Panc1 (cell line): ENCODE measurements around the gene RNF25.

ENCODE experiments used
- POLR2AphosphoS5 ChIP-seq: IDR thresholded peaks from 2 replicates; pipeline ENCODE4 v1.6.1; 2012; ENCODE audit warnings: mild to moderate bottlenecking, low read depth, low read length, moderate library complexity
- SIN3A ChIP-seq: IDR thresholded peaks from 2 replicates; pipeline ENCODE4 v1.6.1; 2012; ENCODE audit warnings: low read depth, mild to moderate bottlenecking, low read length, moderate library complexity, borderline replicate concordance; ENCODE audit not compliant: insufficient read depth
- TCF7L2 ChIP-seq: IDR thresholded peaks from 2 replicates; pipeline ENCODE4 v1.6.1; 2011; ENCODE audit warnings: mild to moderate bottlenecking, low read depth, low read length, inconsistent platforms
- TF ChIP-seq, protein P1 (sequence below): fragments of 450-650 bp; IDR thresholded peaks from 2 replicates; pipeline ENCODE4 v1.5.1; 2017; ENCODE audit warnings: mild to moderate bottlenecking
- TF ChIP-seq, protein P2 (sequence below), 2 experiments: IDR thresholded peaks; 2 replicates each; pipeline ENCODE4 v1.6.1; 2011 to 2012; ENCODE audit warnings: low read depth in 2 of 2, control low read depth in 1 of 2, low read length in 1 of 2, mild to moderate bottlenecking in 1 of 2, moderate library complexity in 1 of 2; ENCODE audit not compliant: insufficient read depth in 1 of 2

DNA sequence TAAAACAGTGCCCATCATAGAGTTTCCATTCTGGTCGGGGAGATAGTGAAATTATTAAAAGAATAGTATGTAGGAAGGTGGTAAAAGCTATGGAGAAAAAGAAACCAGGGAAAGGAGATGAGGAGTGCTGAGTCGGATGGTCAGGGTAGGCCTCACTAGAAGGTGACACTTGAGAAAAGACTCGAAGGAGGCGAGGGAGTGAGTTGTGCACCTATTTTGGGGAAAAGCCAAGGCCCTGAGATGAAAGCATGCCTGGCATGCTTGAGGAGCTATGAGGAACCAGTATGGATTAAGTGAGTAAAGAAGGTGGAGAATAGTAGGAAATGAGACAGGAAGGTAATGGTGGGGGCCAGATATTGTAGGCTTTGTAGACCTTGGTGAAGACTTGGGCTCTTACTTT is 31.5 kb upstream of the RNF25 start:
- TF ChIP-seq, protein P1, sequence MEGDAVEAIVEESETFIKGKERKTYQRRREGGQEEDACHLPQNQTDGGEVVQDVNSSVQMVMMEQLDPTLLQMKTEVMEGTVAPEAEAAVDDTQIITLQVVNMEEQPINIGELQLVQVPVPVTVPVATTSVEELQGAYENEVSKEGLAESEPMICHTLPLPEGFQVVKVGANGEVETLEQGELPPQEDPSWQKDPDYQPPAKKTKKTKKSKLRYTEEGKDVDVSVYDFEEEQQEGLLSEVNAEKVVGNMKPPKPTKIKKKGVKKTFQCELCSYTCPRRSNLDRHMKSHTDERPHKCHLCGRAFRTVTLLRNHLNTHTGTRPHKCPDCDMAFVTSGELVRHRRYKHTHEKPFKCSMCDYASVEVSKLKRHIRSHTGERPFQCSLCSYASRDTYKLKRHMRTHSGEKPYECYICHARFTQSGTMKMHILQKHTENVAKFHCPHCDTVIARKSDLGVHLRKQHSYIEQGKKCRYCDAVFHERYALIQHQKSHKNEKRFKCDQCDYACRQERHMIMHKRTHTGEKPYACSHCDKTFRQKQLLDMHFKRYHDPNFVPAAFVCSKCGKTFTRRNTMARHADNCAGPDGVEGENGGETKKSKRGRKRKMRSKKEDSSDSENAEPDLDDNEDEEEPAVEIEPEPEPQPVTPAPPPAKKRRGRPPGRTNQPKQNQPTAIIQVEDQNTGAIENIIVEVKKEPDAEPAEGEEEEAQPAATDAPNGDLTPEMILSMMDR: no peak
- TF ChIP-seq POLR2AphosphoS5 (no peak), SIN3A (no peak), TCF7L2 (no peak)
- TF ChIP-seq, protein P2, sequence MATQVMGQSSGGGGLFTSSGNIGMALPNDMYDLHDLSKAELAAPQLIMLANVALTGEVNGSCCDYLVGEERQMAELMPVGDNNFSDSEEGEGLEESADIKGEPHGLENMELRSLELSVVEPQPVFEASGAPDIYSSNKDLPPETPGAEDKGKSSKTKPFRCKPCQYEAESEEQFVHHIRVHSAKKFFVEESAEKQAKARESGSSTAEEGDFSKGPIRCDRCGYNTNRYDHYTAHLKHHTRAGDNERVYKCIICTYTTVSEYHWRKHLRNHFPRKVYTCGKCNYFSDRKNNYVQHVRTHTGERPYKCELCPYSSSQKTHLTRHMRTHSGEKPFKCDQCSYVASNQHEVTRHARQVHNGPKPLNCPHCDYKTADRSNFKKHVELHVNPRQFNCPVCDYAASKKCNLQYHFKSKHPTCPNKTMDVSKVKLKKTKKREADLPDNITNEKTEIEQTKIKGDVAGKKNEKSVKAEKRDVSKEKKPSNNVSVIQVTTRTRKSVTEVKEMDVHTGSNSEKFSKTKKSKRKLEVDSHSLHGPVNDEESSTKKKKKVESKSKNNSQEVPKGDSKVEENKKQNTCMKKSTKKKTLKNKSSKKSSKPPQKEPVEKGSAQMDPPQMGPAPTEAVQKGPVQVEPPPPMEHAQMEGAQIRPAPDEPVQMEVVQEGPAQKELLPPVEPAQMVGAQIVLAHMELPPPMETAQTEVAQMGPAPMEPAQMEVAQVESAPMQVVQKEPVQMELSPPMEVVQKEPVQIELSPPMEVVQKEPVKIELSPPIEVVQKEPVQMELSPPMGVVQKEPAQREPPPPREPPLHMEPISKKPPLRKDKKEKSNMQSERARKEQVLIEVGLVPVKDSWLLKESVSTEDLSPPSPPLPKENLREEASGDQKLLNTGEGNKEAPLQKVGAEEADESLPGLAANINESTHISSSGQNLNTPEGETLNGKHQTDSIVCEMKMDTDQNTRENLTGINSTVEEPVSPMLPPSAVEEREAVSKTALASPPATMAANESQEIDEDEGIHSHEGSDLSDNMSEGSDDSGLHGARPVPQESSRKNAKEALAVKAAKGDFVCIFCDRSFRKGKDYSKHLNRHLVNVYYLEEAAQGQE (IDR thresholded peaks at IDR 0.05; ENCODE audit: insufficient read depth in 1 of 2, low read depth in 2 of 2, low read length in 1 of 2): no peak
